ENCODE measurements around the gene CELF5. TPM values are rescaled to one million over a fixed set of nuclear protein-coding genes. Genes with fewer than 3 reads are reported as not detected.

CELF5 gene
- total RNA-seq, 2 donors from 2014 or later, result 0.16 TPM; not detected in 1

DNA sequence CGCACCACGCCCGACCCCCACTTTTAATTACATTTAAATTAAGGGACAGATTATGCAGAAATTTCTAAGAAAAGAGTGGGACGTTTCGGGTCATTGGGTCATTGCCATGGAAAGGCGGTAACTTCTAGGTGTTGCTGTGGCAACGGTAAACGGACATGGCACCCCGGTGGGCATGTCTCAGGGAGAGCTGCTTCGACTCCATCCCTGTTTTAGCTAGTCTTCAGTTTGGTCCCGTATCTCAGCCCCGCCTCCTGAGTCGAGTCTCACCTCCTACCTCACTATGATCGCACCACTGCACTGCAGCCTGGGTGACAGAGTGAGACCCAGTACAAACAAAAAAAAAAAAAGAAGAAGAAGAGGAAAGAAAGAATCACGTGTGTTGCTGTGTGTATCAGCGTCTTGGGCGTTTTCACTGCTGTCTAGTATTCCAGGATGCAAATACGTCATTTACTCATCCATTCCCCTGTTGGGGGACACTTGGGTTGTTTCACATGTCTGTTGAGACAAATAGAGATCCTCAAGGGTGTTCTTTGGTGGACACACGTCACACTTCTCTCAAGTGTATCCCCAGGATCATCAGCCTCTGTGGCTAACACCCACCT lies 41.7 kb downstream of the CELF5 start:
- intact Hi-C loops (cut with DNase I), result no loop called here
- ATAC-seq (no peak), DNase-seq (no peak)

DNA sequence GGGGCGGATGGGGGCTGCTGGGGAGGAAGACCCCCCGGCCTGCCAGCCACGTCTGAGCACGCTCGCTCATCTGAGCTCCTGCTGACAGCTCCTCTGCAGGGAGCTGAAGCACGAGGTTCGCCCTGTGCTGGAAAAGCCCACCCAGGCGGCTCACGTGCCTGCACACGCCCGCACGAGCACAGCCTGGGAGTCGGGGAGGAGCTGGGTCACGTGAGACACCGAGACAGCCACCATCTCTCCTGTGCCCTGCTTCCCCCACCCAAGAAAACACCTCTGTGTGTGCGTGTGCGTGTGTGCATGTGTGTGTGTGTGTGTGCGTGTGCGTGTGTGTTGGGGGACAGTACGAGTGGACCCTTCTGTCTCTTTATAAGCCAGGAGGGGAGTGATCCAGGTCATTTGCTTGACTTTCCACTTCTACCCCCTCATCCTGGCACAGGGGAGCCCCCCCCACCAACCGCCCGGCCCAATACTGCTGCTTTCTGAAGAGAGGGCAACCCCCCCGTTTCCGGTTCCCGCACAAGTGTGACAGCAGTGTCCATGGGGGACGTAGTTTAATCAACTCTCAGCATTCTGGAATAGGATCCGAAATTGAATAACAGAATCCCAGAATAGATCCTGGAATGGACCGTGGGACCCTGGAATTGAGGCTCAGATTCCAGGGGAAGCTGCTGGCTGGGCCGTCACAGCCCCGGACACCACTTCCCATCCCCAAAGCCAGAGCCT lies 42.5 kb downstream of the CELF5 start:
- intact Hi-C loops (cut with DNase I), result no loop called here
- ATAC-seq, result no peak
- no peak for DNase-seq

GRCh38 chr19:3268326-3268725 lies 43.9 kb downstream of the CELF5 start:
- ATAC-seq (no peak), DNase-seq (no peak)
- intact Hi-C loops (cut with DNase I), result no loop called here

- DNase-seq, result no peak
- ATAC-seq, result no peak
- intact Hi-C loops (cut with DNase I), result no loop called here
Measured at GRCh38 chr19:3268763-3269162, 44.3 kb downstream of the CELF5 start.

DNA sequence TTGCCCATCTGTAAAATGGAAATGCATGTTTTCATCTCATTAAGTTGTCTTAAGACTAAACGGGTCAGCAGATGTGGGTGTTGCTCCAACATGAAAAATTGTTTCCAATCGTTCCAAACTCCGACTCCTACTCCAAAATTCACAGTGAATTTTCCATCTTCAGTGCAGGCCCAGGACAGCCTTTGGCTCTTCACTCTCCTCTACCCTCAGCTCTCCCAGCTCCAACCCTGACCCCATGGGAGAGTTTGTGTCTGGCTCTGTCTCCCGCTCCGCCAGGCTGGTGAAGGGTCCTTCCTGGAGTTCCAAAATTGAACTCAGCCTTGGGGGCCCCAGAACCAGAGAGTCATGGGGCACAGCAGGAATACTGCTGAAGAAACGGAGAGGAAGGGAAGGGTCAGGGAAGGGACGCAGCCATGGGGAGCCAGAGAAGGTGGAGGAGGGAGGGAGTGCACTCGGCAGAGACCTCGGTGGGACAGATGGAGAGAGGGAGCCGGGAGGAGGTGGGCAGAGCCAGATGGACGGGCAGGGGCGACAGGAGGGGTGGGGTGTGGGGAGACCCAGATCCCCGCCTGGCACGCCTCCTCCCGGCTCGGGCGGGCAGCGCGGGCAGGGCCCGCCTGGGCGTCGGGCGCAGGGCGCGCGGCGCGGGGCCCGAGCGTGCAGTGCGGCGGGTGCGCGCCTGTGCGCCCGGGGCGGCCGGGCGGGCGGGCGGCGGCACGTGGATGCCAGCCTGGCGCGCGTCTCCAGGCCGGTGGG lies 45.6 kb downstream of the CELF5 start:
- ATAC-seq (no peak), DNase-seq (no peak)
- intact Hi-C loops (cut with DNase I), result no loop called here

DNA sequence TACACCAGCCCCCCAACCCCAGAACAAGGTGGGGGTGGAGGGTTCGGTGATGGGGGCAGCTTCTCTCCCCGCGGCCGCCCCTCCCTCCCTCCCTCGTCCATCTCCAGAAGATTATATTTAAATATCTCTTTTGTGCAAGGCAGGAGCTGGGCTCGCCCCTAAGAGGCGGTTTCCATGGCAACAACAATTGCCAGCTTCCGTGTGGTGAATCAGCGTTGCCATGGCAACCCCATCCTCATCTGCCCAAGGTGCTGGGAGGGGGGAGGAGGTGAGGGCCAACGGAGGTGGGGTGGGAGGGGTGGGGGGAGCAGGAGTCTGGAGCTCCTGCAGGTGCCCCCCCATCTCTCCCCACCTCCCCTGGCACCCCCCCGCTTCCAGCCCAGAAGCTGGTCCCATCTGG lies 46.4 kb downstream of the CELF5 start:
- DNase-seq (no peak), ATAC-seq (no peak)
- intact Hi-C loops (cut with DNase I), result no loop called here

DNA sequence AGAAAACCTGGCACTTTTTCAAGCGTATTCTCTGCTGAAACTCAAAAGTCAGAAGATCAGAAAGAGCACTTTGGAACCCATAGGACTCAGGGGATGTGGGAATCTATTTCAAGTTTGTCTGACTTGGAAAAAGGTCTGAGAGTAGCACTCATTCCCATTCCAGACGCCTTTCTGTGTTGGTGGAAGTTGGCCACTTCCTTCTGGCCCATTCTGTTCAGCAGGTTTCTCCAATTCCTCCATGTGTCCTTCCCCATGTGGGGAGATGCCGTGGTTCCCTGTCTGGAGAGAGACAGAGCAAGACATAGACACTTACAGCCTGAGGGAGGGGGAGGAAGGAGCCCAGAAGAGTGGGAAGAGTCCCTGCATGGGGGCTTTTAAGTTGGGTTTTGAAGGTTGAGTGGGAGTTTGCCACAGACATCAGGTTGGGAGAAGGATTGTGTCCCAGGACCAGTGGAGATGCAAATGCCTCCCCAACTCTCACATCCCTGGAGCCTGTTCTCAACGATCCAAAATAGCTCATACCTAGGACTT lies 48.0 kb downstream of the CELF5 start:
- intact Hi-C loops (cut with DNase I), result no loop called here
- ATAC-seq (no peak), DNase-seq (no peak)

GRCh38 chr19:3272952-3273351 lies 48.5 kb downstream of the CELF5 start:
- DNase-seq (no peak), ATAC-seq (no peak)
- intact Hi-C loops (cut with DNase I), result no loop called here

- DNase-seq, result no peak
- intact Hi-C loops (cut with DNase I), result no loop called here
- no peak for ATAC-seq
Measured at GRCh38 chr19:3274245-3274941, 49.9 kb downstream of the CELF5 start.

- ATAC-seq, result no peak
- intact Hi-C loops (cut with DNase I), result no loop called here
Measured at GRCh38 chr19:3274942-3275582, 50.6 kb downstream of the CELF5 start.

DNA sequence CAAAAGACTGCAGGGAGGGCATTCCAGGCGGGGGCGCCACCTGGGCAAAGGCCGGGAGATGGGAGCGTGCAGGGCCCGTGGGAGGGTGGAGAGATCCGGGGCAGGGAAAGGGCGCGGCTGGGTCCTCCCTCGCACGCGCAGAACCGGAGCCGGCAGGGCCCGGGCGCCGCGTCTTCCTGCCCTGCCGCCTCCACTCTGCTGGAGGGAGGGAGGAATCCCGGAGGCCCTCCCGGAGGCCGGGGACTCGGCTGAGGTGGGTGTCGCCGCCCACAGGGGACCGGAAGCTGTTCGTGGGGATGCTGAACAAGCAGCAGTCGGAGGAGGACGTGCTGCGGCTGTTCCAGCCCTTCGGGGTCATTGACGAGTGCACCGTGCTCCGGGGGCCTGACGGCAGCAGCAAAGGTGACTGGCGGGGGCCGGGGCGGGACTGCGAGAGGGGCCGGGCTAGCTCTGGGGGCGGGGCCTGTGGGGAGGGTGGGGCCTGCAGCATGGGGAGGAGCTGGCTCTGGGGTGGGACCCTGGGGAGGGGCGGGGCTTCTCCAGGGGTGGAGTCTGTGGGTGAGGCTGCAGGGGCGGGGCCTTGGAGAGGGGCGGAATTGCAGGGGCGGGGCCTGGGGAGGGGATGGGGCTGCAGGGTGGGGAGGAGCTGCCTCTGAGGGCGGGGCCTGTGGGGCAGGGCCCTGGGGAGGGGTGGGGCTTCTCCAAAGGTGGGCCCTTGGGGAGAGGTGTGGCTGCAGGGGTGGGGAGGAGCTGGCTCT lies 51.3 kb downstream of the CELF5 start:
- ATAC-seq (peak; percentile 90 to 94), DNase-seq (peak; percentile 82)
- intact Hi-C loops (cut with DNase I), result no loop called here

More at GRCh38 chr19:3274942-3275582, 50.6 kb downstream of the CELF5 start:
- no peak for DNase-seq

DNA sequence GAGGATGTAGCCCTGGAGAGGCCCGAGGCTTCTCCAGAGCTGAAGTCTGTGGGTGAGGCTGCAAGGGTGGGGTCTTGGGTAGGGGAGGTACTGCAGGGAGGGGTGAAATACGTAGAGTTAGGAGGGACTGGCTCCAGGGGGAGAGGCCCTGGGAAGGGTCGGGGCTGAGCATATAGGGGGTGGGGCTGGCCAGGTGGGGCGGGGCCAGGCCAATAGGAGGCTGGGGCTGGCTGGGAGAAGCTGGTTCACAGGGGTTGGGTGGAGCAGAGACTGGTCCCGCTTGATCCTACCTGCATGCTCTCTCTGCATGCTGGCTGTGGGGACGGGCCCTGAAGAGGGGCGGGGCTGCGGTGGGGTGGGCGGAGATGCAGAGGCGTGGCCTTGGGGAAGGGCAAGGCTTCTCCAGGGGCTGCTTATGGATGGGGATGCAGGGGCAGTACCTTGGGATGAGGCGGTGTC lies 51.9 kb downstream of the CELF5 start:
- DNase-seq, result no peak
- intact Hi-C loops (cut with DNase I), result no loop called here
- peak; percentile 16 to 35 for ATAC-seq

GRCh38 chr19:3277649-3278048 lies 53.2 kb downstream of the CELF5 start:
- DNase-seq, result no peak
- no peak for ATAC-seq
- intact Hi-C loops (cut with DNase I), result no loop called here

DNA sequence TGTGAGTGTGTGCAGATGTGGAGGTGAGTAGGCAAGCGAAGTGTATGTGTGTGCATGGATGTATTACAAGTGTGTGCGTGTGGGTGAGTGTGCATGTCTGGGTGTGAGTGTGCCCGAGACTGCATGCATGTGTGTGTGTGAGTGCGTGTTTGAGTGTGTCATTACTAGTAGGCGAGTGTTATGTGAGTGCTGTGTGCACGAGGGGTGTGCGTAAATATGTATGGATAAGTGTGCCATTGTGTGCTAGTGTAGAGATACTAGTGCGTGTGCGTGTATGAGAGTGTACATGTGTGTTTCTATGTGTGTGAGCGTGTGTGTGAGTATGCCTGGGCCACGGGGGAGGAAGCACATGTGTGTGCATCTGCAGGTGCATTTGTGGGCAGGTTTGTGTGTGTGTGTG lies 53.8 kb downstream of the CELF5 start:
- intact Hi-C loops (cut with DNase I), result no loop called here
- DNase-seq (no peak), ATAC-seq (no peak)

GRCh38 chr19:3278749-3279148 lies 54.3 kb downstream of the CELF5 start:
- intact Hi-C loops (cut with DNase I), result no loop called here
- DNase-seq (no peak), ATAC-seq (no peak)

DNA sequence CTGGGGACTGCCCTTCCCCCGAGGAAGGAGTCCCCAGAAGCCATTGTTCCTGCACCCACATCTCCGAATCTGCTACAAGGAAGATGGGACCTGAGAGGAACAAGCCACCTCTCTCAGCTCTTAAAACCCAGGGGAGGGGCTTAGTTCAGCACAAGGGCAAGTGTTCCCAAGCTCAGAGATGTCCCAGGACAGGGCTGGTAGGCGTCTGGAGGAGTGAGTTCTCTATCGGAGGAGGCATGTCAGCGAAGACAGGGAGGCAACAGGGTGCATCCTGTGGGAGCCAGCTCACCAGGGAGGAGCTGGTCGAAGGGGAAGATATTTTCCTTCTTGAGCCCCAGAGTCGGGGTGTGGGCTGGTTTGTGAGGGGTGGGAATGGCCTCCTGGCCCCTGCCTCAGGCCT lies 54.8 kb downstream of the CELF5 start:
- intact Hi-C loops (cut with DNase I), result no loop called here
- DNase-seq (no peak), ATAC-seq (no peak)

GRCh38 chr19:3281026-3281425 lies 56.6 kb downstream of the CELF5 start:
- ATAC-seq, result no peak
- intact Hi-C loops (cut with DNase I), result no loop called here

GRCh38 chr19:3282155-3282554 lies 57.7 kb downstream of the CELF5 start:
- intact Hi-C loops (cut with DNase I), result no loop called here
- ATAC-seq (no peak), DNase-seq (no peak)

More at GRCh38 chr19:3281026-3281425, 56.6 kb downstream of the CELF5 start:
- no peak for DNase-seq

Data from left cardiac atrium (tissue), 4 donors.